Smooth muscle cell (in vitro differentiated cells): ENCODE measurements around the gene SLC26A3. TPM values are rescaled to one million over a fixed set of nuclear protein-coding genes. Genes with fewer than 3 reads are reported as not detected.

Source experiments
- DNase-seq: peaks from one replicate; lab custom pipeline; 2025; ENCODE audit not compliant: unreplicated experiment; lab: John Stamatoyannopoulos, UW
- H2AFZ ChIP-seq: fragments of 200-600 bp; sonication (generic); 2 replicates; pipeline ENCODE4 v1.6.0; 2016; ENCODE audit warnings: antibody characterized with exemption, low read depth, mild to moderate bottlenecking
- H3F3A ChIP-seq: fragments of 200-600 bp; sonication (generic); 2 replicates; pipeline ENCODE4 v1.6.0; 2017; ENCODE audit warnings: antibody characterized with exemption, low read depth
- H3K27ac ChIP-seq: fragments of 200-600 bp; sonication (generic); 2 replicates; pipeline ENCODE4 v1.5.1; 2016; ENCODE audit warnings: low read depth, mild to moderate bottlenecking
- H3K27me3 ChIP-seq: fragments of 200-600 bp; sonication (generic); 2 replicates; pipeline ENCODE4 v1.6.1; 2016; ENCODE audit warnings: low read depth, mild to moderate bottlenecking
- H3K36me3 ChIP-seq: fragments of 200-600 bp; sonication (generic); 2 replicates; pipeline ENCODE4 v1.5.1; 2016; ENCODE audit warnings: low read depth
- H3K4me1 ChIP-seq: fragments of 200-600 bp; sonication (generic); 2 replicates; pipeline ENCODE4 v1.5.1; 2016; ENCODE audit warnings: low read depth
- H3K4me2 ChIP-seq: fragments of 200-600 bp; sonication (generic); 2 replicates; pipeline ENCODE4 v1.6.0; 2016; ENCODE audit warnings: mild to moderate bottlenecking
- H3K4me3 ChIP-seq: fragments of 200-600 bp; sonication (generic); 2 replicates; pipeline ENCODE4 v1.5.1; 2016; ENCODE audit warnings: mild to moderate bottlenecking
- H3K79me2 ChIP-seq: fragments of 200-600 bp; sonication (generic); 2 replicates; pipeline ENCODE4 v1.6.0; 2016; ENCODE audit warnings: low read depth, mild to moderate bottlenecking
- H3K9ac ChIP-seq: fragments of 200-600 bp; sonication (generic); 2 replicates; pipeline ENCODE4 v1.6.0; 2016; ENCODE audit warnings: low read depth
- H3K9me3 ChIP-seq: fragments of 200-600 bp; sonication (generic); replicated peaks from 2 replicates; pipeline ENCODE4 v1.5.1; 2016; ENCODE audit warnings: low read depth
- H4K20me1 ChIP-seq: fragments of 200-600 bp; sonication (generic); 2 replicates; pipeline ENCODE4 v1.6.0; 2016; ENCODE audit warnings: low read depth
- WGBS: methylation state at CpG from one replicate; pipeline ENCODE4 v1.1.7; 2016; ENCODE audit warnings: low lambda C conversion rate; 5-methylcytosine and 5-hydroxymethylcytosine counted together
- polyA plus RNA-seq: library from polyadenylated mRNA; unstranded; fragments of >200 nt; fragmentation: Nextera tagmentation; extraction: Ambion mirVana; gene quantifications from 2 replicates; pipeline ENCODE4 v1.2.1, GENCODE V29; 2016
- total RNA-seq: library from RNA; depleted of rRNA; stranded (reverse); fragments of >200 nt; gene quantifications from 2 replicates; pipeline ENCODE4 v1.2.3, GENCODE V29; 2014
- TF ChIP-seq, protein P1 (sequence below): fragments of 200-600 bp; sonication (generic); IDR thresholded peaks from 2 replicates; pipeline ENCODE4 v1.5.1; 2017; ENCODE audit warnings: borderline replicate concordance, mild to moderate bottlenecking, antibody characterized with exemption; ENCODE audit not compliant: insufficient read depth, poor library complexity, severe bottlenecking

The SLC26A3 gene
- total and polyA plus RNA-seq, 2 experiments from 2014 or later = not detected

- Histone ChIP-seq H3K27me3 (no peaks in the 10 kb centered on the region), H3K79me2 (no peaks in the 10 kb centered on the region), H4K20me1 (no peaks in the 10 kb centered on the region), H3K9ac (no peak overlapping the region), H2AFZ (no peak overlapping the region), H3K27ac (no peak overlapping the region), H3K9me3 (no peaks in the 10 kb centered on the region), H3K4me3 (no peak overlapping the region), H3F3A (no peaks in the 10 kb centered on the region), H3K36me3 (no peaks in the 10 kb centered on the region), H3K4me1 (no peaks in the 10 kb centered on the region), H3K4me2 (no peak overlapping the region)
- 83% methylated on average over 1 of the region's 1 CpG for WGBS
- TF ChIP-seq, protein P1, sequence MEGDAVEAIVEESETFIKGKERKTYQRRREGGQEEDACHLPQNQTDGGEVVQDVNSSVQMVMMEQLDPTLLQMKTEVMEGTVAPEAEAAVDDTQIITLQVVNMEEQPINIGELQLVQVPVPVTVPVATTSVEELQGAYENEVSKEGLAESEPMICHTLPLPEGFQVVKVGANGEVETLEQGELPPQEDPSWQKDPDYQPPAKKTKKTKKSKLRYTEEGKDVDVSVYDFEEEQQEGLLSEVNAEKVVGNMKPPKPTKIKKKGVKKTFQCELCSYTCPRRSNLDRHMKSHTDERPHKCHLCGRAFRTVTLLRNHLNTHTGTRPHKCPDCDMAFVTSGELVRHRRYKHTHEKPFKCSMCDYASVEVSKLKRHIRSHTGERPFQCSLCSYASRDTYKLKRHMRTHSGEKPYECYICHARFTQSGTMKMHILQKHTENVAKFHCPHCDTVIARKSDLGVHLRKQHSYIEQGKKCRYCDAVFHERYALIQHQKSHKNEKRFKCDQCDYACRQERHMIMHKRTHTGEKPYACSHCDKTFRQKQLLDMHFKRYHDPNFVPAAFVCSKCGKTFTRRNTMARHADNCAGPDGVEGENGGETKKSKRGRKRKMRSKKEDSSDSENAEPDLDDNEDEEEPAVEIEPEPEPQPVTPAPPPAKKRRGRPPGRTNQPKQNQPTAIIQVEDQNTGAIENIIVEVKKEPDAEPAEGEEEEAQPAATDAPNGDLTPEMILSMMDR = no peak
- DNase-seq = no peak
These were observed 81.7 kb downstream of the SLC26A3 start for GRCh38 chr7:107721286-107721685.

DNA sequence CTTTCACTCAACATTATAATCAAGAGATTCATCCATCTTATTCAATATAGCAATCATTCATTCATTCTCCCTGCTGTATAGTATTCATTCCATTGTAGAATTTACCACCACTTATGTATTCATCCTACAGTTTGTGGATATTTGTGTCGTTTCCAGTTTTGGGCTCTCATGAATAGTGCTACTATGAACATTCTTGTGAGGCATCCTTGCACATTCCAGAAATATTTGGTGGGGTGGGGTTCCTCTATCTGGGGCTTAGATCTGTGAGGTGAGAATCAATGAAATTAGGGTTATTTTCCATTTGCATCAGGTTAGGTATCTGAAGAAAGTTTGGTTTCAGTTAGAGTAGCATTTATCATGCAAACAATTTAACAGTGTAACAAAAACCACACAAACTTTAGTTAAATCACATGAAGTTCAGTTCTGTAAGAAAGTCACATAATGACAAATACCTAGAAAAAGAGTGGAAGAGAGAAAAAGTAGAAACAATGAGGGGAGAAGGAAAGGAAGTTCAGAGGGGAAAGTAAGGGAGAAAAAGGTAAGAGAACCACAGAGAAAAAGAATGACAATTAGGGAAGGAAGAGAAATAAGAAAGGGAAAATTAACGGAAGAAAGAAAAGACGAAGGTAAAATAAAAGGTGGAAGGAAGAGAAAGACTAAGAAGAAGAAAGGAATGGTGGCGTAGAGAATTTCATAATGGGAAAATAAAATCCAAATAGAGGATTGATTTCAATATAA, 84.4 kb downstream of the SLC26A3 start:
- no peaks in the 10 kb centered on the region for H3K27me3 ChIP-seq
- no peak for DNase-seq
- H3K4me1 ChIP-seq = no peaks in the 10 kb centered on the region
- H3K36me3 ChIP-seq = no peaks in the 10 kb centered on the region
- TF ChIP-seq, protein P1 = no peak
- H3K9ac ChIP-seq = no peak overlapping the region
- no peak overlapping the region for H3K27ac ChIP-seq
- H3F3A ChIP-seq = no peaks in the 10 kb centered on the region
- H3K4me2 ChIP-seq = no peak overlapping the region
- H3K4me3 ChIP-seq = no peak overlapping the region
- H3K79me2 ChIP-seq = no peaks in the 10 kb centered on the region
- H2AFZ ChIP-seq = no peak overlapping the region
- WGBS = 82% methylated on average over 4 of the region's 4 CpGs
- no peaks in the 10 kb centered on the region for H4K20me1 ChIP-seq
- H3K9me3 ChIP-seq = no peaks in the 10 kb centered on the region

- Histone ChIP-seq H3K27ac (no peak overlapping the region), H3K9ac (no peak overlapping the region), H3K4me2 (no peak overlapping the region), H3K79me2 (no peaks in the 10 kb centered on the region), H3F3A (no peaks in the 10 kb centered on the region), H3K27me3 (no peaks in the 10 kb centered on the region), H2AFZ (no peak overlapping the region), H3K4me3 (no peak overlapping the region), H3K9me3 (no peaks in the 10 kb centered on the region), H3K36me3 (no peaks in the 10 kb centered on the region), H4K20me1 (no peaks in the 10 kb centered on the region), H3K4me1 (no peaks in the 10 kb centered on the region)
- TF ChIP-seq, protein P1 = no peak
- 85% methylated on average over 6 of the region's 6 CpGs for WGBS
- no peak for DNase-seq
These were observed 87.5 kb downstream of the SLC26A3 start for GRCh38 chr7:107715531-107715930.

Other genes with a start within 250 kb of the SLC26A3 start
- 44.3 and 71.3 TPM in 2 replicates for gene COG5, start 239.3 kb downstream of the SLC26A3 start, total RNA-seq
- gene COG5, start 239.3 kb downstream of the SLC26A3 start, polyA plus RNA-seq = 18.4 and 24.3 TPM in 2 replicates
- gene DUS4L, start 239.3 kb downstream of the SLC26A3 start, total RNA-seq = 12.0 and 14.0 TPM in 2 replicates
- gene DUS4L, start 239.3 kb downstream of the SLC26A3 start, polyA plus RNA-seq = 5.1 and 5.8 TPM in 2 replicates
- gene BCAP29, start 223.0 kb downstream of the SLC26A3 start, total RNA-seq = 135 and 163 TPM in 2 replicates
- 36.3 and 39.2 TPM in 2 replicates for gene BCAP29, start 223.0 kb downstream of the SLC26A3 start, polyA plus RNA-seq
- 0.85 and 1.7 TPM in 2 replicates for gene SLC26A4, start 142.4 kb downstream of the SLC26A3 start, total RNA-seq
- gene SLC26A4, start 142.4 kb downstream of the SLC26A3 start, polyA plus RNA-seq = 0.06 and 0.57 TPM in 2 replicates
- gene CBLL1, start 59.1 kb downstream of the SLC26A3 start, total RNA-seq = 17.8 and 31.4 TPM in 2 replicates
- gene CBLL1, start 59.1 kb downstream of the SLC26A3 start, polyA plus RNA-seq = 20.4 and 22.9 TPM in 2 replicates
- 165 and 172 TPM in 2 replicates for gene DLD, start 88.0 kb upstream of the SLC26A3 start, total RNA-seq
- gene DLD, start 88.0 kb upstream of the SLC26A3 start, polyA plus RNA-seq = 51.4 and 71.4 TPM in 2 replicates
- 244 and 306 TPM in 2 replicates for gene LAMB1, start 199.9 kb upstream of the SLC26A3 start, total RNA-seq
- gene LAMB1, start 199.9 kb upstream of the SLC26A3 start, polyA plus RNA-seq = 191 and 246 TPM in 2 replicates